ENCODE data around the gene NRXN2.

Gene NRXN2

DNA sequence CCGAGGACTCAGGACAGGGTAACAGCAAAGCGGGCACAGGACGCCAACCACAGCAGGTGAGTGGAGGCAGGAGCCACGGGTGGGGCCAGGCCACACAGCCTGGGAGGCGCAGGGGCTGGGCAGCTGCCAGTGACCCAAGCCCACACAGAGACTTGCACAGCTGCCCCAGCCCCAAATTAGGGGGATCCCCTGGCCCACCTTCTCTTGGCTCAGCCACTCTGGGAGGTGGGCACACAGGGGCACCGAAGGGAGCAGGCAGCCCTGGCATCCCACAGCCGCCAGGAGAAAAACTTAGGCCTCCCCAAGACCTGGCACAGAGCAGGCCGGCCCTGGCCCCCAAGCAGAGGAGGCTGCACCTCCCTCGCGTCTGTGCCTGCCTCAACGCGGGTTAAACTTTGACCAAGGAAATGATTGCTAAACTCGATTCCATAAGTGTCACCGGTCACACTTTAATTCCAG is 132.2 kb downstream of the NRXN2 start, which contains the start of gene SLC22A12:
Gene SLC22A12, plus strand, starts transcription at position 458 of the 459 bp plus-strand sequence. CDS start 337 bp downstream, outside the sequence.
- DNase-seq (ENCODE audit: low spot score), result no peak

DNA sequence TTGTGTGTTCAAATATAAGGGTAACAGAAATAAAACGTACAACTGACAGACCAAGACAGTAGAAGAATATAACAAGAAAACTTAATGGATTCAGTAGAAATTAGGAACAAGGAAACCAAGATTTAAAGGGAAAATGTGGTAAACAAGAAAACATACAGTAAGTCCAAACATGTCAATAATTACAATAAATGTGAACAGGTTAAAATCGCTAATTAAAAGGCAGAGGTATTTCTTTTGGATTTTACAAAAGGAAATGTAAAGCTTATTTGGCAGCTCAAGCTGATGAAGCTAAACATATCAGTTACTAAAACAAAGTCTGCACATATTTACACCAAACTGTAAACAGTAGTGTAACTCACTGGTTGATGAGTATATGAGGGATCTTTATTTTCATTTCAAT is 134.3 kb downstream of the NRXN2 start:
- DNase-seq (ENCODE audit: low spot score), result no peak

DNA sequence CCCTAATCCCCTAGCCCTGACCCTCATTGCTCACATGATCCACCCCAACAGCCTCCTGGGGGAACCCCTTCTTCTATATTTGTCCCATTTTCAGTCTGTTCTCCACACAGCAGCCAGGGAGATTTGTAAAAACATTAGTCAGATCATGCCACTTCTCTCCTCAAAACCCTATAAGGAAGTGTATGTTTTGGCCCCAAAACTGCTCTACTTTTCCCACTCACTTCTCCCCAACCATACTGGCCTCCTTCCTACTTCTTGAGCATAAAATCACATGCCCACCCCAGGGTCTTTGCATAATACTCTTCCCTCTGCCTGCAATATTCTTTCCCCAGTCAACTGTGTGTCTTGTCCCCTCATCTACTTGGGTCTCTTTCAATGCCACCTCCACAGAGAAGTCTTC is 136.6 kb downstream of the NRXN2 start:
- no peak for DNase-seq (ENCODE audit: low spot score)

DNA sequence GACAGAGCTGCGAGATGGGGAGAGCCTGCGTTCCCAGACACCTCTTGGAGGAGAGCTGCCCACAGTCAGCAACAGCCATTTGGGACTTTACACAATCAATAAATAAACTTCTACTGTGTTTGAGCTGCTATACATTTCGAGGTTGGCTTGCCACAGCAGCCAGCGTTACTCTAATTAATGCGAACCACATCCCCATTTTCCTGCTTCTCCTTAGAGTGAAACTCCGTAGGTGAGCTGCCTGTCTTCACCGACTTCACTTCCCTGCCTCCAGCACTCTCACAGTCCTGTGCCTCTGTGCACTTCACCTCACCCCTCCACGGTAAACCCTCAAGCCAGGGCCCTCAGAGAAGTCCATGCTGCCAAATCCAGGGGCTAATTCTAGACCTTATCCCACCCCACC is 137.8 kb downstream of the NRXN2 start:
- DNase-seq (ENCODE audit: low spot score), result no peak

DNA sequence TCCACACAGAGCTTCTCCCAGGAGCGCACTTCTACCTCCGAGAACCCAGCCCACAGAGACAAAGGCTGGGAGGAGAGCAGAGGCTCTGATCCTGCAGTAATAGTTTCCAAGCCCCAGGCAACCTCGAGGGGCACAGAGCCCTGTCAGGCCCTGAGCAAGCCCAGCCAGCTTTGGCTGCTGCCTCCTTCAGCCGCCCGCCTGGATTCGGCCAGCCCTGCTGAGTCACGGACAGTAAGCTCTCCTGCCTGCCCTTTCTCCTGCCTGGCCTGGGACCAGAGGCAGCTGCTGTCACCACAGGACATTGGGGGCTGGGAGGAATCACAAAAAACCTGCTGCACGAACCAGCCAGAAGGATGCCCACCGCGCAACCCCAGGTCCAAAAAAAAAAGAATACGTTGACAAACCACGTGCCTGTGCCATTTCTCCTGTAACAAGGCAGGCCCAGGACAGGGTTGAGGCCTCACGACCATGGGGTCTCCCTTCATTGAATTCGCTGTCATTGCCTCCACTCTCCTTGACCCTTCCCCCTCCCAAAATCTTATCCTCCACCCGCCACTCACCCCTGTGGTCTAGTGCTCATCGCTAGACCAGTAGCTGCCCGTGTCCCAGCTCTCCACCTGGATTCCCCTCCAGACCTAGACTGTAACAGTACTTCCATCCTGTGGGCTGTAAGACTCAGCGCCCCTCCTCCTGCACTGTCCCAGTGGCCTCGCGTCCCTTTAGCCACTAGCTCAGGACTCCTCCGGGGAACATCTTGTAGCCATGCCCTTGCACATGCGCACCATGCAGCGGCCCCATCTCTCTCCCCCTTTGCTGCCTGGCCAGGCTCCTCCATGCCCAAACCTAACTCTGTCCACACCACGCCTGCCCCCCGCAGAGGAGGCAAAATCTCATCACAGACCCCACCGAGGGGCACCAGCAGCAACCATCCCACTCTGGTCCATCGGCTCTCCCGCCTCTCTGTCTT is 139.4 kb downstream of the NRXN2 start:
- DNase-seq (ENCODE audit: low spot score), result no peak

DNA sequence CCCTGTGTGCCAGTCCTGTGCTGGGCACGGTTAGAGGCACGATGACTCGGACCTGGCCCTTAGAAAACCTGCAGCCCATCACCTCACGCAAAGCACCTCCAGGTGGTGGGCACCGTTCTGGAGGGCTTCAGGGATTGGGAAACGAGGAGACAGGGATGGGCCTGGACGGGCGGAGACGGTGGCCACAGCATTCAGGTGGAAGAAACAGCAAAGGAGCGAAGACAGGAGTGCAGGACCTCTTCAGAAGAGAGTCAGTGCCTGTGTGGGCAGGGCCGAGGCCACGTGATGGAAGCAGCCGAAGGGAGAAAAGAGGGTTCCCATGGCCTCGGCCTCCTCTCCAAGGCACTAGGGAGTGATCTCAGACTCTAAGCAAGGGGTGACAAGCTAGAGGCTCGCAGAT is 140.1 kb downstream of the NRXN2 start:
- DNase-seq (ENCODE audit: low spot score), result no peak

DNA sequence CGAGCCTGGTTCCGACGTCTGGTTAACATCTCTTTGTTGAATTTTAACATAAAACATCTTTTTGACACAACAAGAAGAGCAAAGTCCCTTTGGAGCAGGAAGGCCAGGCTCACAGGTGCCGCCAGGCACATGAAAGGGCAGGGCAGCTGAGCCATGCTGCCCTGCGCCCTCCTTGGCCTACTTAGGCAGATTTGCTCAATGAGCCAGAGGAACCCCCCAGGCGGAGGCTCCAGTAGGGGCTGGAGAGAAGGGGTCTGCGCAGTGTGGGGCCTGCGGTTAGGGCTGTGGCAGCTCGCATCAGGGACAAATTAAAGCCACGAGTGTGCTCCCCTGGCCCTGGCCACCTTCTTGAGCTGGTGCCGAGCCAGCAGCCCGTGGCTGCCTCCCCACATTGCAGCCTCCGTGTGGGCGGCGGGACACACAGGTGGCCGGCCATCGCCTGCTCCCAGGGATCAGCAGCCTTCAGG is 141.9 kb downstream of the NRXN2 start:
- no peak for DNase-seq (ENCODE audit: low spot score)

DNA sequence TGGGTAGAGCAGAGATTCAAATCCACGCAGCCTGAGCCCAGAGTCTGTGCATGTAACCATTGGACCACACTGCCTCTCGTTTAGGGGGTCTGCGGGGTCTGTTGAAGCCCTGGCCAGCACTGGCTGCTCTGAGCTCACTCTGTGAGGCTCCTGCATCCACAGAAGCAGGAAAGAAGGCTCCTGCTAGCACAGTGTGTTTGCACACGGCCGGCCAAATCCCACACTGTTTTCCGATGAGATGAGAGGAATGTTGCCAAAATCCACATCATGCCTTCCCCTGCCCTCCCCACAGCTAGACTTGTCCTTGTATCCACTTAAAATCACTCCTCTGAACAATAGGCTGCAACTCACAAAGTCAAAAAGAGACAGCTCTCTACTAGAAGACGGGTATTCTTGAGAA is 142.6 kb downstream of the NRXN2 start:
- DNase-seq (ENCODE audit: low spot score), result no peak

DNA sequence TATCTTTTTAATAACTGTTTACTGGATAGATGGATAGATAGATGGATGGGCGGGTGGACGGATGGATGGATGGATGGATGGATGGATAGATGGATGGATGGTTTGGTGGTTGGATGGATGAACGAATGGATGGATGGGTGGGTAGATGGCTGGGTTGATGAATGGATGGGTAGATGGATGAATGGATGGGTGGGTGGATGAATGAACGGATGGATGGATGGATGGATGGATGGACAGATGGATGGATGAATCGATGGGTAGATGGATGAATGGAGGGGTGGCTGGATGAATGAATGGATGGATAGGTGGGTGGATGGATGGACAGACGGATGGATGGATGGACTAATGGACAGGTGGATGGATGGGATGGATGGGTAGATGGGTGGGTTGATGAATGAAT is 145.8 kb downstream of the NRXN2 start:
- DNase-seq (ENCODE audit: low spot score), result no peak

DNA sequence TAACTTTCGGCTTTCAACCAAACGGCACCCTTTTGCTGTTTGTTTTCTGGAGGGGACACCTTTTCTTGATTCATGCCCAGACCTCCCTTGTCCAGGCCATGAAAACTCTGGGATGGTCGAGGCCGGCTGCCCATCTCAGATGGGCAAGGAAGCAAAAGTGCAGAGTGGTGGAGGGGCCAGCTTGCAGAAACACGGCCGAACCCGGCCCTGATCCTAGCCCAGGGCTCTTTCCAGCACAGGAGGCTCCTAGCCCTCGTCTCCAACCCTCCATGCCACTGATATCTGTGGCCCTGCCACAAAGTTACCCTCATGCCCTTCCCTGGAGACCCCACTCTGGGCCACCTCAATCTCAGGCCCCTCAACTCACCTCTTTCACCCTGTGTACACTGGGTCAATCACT is 150.9 kb downstream of the NRXN2 start:
- DNase-seq (ENCODE audit: low spot score), result no peak

DNA sequence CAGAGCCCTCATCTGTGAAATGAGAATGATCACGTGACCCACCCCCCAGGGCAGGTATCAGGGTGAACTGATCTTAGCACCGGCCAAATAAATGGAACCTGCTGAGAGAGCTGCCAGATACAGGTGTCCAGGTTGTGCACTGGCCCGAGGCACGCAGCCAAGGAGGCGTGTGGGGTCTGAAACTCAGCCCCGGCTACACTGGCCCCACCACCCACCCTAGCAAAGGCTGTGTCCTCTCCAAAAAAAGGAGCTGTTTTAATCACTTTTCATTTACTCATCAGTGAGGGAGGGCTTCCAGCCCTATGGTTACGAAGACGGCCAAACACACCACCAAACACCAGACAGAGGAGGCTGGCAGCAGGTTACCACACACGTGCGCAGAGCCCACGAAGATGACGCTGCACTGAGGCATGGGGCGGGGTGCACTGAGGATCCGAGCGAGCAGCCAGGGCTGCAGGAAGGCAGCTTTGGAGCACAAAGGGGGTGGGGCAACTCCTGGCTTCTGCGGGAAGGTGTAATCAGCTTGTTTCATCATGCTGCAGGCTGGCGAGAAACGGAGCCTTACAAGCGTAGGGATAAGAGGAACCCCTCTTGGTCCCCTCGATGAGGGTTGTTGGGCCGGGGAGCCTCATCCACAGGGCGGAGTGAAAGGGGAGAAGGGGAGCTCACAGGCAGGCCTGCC is 151.4 kb downstream of the NRXN2 start:
- no peak for DNase-seq (ENCODE audit: low spot score)

DNA sequence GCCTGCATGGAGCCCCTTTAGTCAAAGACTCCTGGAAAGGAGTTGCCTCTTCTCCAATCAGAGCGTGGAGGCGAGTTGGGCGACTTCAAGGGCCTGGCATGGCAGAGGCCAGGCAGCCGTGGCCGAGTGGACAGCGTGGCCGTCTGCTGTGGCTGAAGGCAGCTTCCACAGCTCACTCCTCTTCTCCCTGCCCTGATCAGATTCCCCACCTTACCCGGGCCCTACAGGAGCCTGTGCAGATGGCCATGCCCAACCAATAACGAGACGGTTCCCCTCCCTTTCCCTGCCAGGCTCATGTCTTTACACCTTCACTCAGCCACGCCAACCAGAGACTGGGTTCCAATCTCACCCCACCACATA is 152.0 kb downstream of the NRXN2 start:
- DNase-seq (ENCODE audit: low spot score), result no peak

DNA sequence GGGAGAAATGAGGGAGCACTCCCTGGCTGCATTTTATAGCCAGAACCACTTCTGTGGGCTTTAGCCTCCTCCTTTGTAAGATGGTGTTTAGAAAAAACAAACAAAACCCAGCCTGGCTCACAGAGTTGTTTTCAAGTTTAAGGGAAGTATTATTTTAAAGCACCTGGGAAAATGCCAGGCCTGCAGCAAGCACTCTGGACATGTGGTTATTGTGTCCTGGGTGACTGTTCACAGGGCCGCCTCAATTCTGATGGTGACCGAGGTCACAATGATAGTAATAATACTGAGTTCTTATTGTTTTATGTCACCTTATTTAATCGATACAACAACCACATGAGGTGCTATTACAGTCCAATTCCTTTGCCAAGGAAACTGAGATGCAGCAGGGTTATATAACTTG is 152.7 kb downstream of the NRXN2 start:
- no peak for DNase-seq (ENCODE audit: low spot score)

DNA sequence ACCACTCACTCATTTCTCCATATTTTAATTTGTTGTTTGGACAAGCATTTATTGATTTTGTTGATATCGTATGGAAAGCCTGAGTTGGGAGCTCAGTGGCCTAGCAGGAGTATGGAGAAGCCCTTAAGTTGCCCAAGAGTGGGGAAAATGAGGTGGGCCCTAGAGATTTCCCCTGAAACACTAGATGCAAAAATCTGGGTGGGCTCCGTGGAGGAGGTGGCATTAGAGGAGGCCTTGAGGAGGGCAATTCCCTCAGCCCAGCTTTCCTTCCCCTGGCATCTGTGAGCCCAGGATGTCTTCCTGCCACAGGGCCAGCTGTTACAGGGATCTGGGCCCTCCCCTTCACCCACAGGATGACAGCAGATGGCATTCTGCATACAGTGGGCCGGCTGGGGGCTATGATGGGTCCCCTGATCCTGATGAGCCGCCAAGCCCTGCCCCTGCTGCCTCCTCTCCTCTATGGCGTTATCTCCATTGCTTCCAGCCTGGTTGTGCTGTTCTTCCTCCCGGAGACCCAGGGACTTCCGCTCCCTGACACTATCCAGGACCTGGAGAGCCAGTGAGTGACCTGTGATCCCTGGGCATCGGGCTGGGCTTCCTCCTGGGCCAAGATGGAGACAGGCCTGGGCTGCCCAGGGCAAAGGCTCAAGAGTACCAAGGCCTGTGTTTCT is 153.6 kb downstream of the NRXN2 start:
- no peak for DNase-seq (ENCODE audit: low spot score)

DNA sequence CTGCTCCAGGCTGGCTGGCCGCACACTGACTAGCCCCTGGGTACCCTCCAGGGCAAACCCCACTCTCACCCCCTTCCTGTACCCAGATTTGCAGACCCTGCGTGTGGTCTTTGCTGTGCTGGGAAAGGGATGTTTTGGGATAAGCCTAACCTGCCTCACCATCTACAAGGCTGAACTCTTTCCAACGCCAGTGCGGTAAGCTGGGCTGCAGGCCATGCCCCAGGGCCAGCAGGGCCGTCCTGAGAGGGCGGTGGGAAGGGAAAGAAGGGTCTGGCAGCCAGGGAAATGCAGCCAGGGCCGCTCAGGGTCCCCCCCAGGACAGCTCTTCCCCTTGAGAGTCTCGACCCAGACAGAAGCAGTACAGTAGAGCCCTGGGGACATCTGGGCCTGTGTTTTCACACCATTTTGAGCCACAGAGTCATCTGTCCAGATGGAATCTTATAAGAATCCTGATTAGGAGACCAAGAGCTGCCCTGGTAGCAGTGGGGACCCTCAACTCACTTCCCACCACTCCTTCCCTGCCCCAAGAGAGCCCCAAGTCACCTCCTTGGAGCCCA is 154.3 kb downstream of the NRXN2 start:
- no peak for DNase-seq (ENCODE audit: low spot score)

DNA sequence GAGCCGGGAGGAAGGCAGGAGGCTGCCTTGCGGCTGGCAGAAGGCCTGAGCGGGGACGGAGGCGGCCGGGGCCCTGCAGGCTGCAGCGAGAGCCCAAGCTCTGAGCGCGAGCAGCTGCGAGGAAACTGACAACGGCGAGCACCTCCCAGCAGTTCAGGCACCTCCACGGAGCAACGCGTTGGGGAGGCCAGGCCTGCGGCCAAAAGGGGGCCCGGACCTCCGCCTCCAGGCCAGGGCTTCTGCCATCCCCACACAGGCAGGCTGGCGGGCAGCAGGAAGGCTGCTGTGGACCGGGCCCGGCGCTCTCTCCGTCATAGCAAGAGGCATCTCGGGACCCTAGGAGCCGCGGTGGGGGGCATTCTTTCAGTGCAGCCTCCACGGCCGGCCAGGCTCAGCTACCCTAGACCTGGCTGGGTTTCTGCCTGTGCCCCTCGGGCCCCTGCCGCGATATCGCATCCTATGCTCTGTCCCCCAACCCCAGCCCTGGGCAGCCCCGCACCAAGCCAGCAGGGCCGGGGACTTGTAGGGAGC is 154.9 kb downstream of the NRXN2 start:
- no peak for DNase-seq (ENCODE audit: low spot score)

DNA sequence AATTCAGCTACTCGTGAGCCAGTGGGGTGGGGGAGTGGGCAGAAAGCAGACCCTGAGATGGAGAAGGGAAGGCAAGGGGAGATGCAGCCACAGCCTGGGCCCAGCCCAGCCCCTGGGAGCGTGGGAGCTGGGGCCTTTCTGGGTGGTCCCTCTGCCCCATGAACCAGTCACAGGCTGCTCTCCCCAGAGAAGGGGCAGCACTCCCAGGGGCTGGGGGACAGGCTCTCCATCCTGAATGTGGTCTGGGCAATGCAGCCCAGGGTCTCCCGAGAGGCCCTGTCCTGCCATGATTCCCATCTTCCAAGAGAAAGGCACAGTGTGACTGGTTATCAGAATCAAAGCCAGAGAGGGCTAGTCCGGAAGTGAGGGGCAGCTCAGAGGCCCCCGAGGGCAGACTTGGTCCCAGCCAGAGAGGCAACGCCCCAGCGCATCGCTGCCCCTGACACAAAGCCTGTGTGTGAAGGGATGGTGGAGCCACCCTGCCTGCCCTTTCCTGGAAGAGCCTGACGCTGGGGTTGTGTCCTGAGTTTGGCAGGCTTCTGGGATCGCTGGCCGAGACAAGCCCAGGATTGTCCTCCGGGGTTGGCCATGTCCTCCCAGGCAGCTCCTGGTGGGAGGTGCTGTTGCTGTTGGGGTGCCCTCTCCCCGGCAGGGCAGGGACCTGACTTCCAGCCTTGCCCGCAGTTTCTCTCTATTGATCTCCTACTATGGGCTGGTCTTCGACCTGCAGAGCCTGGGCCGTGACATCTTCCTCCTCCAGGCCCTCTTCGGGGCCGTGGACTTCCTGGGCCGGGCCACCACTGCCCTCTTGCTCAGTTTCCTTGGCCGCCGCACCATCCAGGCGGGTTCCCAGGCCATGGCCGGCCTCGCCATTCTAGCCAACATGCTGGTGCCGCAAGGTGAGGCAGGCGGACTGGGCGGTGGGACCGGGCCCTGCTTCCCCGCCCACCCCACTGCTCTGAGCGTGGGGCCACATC is 155.8 kb downstream of the NRXN2 start:
- DNase-seq (ENCODE audit: low spot score), result no peak

DNA sequence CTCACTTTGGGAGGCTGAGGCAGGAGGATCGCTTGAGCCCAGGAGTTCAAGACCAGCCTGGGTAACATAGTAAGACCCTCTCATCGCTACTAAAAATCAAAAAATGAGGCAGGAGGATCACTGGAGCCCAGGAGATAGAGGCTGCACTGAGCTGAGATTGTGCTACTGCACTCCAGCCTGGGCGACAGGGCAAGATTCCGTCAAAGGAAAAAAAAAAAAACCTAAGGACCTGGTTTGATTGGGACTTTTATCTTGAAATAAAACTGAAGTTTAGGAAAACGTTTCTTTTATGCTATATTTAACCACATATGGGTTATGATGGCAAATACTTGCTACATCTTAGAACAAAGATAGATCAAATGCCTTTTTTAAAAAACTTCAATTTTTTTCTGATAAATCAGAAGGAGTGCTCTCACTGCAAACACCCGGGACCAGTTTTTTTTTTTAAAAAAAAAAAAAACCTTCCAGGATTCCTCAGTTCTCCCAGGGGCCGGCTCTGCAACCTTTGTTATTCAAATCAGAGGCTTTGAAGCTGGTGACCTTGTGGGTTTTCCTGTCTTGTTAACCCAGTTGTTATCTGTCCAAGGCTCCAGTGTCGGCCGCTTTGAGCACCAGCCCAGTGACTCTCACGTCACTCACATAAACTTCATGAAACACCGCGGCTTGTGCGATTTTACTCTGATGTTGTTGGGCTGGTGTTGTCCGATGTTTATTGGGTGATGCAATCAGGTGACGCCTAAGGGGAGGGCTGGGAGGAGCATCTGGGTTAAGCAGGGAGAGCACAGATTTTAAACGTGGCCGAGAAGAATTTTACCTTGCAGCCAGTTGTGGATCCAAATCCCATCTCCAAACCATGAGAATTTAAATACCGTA is 156.7 kb downstream of the NRXN2 start:
- peak; percentile 31 for DNase-seq (ENCODE audit: low spot score)

DNA sequence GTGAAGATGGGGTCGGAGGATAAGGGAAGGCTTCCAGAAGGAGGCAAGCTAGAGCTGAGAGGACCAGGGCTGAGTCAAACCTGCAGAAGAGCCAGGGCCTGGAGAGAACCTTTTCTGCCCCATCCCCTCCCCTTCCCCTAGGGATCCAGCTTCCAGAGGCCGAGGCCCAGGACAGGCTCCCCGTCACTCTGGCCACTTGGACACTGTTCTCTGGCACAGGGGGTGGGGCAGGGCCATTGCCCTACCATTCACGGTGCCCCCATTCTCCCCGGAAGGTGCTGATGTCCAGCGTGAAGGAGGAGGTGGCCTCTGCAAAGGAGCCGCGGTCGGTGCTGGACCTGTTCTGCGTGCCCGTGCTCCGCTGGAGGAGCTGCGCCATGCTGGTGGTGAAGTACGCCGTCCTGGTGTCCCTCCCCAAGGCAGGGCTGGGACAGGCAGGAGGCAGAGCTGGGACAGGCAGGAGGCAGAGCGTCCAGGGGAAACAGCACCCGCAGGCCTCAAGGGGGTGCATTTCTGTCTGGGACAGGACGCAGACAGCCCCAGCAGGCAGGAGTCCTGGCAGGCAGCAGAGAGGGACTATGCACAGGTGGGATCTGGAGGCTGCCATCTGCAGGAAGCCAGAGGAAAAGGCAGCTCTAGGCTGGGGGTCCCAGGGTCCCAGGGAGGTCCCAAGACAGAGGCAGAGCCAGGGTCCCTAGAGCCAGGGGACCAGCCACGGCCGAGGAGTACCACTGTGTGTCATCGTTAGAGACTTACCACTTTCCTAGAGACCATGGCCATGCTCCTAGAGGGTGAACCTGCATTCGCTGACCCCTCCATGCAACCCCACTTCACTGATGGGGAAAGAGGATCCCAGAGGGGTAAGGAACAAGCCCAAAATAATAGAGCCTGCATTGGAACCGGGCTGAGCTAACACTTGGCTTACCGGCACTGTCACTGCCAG is 157.8 kb downstream of the NRXN2 start:
- no peak for DNase-seq (ENCODE audit: low spot score)

Measured in activated CD4-positive, alpha-beta T cell treated with anti-CD3 and anti-CD28 coated beads, Interleukin-2, Interleukin-4, amounts not matched to agents 100 ng/mL and 50 ng/mL, durations not matched to agents 16 hours and 8 hours (primary cell).